Endothelial cell of umbilical vein (primary cell): Measurements from ENCODE around the gene ZNF75A.

Source experiments
- EZH2 ChIP-seq: IDR thresholded peaks from 2 replicates; pipeline ENCODE4 v1.6.1; 2012; ENCODE audit warnings: borderline replicate concordance, low read depth, mild to moderate bottlenecking, moderate library complexity, low read length, inconsistent platforms; ENCODE audit not compliant: severe bottlenecking
- FOS ChIP-seq: IDR thresholded peaks from 2 replicates; pipeline ENCODE4 v1.6.1; 2011; ENCODE audit warnings: mild to moderate bottlenecking, low read length, moderate library complexity, borderline replicate concordance; ENCODE audit not compliant: insufficient read depth
- GATA2 ChIP-seq: IDR thresholded peaks from 2 replicates; pipeline ENCODE4 v1.7.0; 2011; ENCODE audit warnings: low read depth, mild to moderate bottlenecking, moderate library complexity, mixed read lengths, low read length; ENCODE audit not compliant: insufficient read length, insufficient read depth
- POLR2A ChIP-seq: IDR thresholded peaks from 2 replicates; pipeline ENCODE4 v1.6.1; 2012; ENCODE audit warnings: low read depth, mild to moderate bottlenecking, control low read depth, low read length
- POLR2AphosphoS5 ChIP-seq: IDR thresholded peaks from 2 replicates; pipeline ENCODE4 v1.6.1; 2012; ENCODE audit warnings: low read depth, mild to moderate bottlenecking, control low read depth, low read length, moderate library complexity; ENCODE audit not compliant: insufficient read depth
- TF ChIP-seq, protein P1 (sequence below), 2 donors: IDR thresholded peaks; 1 replicate in 1 of 2; 2 replicates in 1 of 2; pipeline ENCODE4 v1.5.1; 2011; ENCODE audit warnings: low read length in 2 of 2, mild to moderate bottlenecking in 2 of 2, moderate library complexity in 2 of 2, control low read depth in 1 of 2, inconsistent platforms in 1 of 2, low read depth in 1 of 2; ENCODE audit not compliant: insufficient read depth in 1 of 2; ENCODE audit errors: extremely low read depth in 1 of 2
- TF ChIP-seq, protein P2 (sequence below): IDR thresholded peaks from 2 replicates; pipeline ENCODE4 v1.6.1; 2011; ENCODE audit not compliant: insufficient read depth, insufficient read length

DNA sequence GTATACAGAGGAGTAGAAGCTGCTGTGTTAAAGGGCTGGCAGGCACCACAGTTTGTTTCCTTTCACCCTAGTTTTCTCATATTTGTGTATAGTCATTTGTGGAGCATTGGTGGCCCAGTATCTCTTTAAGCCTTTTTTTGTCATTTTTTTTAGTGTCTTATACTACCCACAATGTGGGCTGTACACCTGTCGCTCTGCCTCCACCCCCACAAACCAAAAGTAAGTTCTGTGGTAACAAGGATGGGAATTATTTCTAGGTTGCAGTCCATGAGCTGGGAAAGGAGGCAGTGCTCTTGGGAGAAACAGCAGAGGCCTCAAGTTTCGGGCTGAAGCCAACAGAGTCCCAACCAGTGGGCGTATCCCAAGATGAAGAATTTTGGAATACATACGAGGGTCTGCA, 6.2 kb downstream of the ZNF75A start:
- TF ChIP-seq, protein P1, sequence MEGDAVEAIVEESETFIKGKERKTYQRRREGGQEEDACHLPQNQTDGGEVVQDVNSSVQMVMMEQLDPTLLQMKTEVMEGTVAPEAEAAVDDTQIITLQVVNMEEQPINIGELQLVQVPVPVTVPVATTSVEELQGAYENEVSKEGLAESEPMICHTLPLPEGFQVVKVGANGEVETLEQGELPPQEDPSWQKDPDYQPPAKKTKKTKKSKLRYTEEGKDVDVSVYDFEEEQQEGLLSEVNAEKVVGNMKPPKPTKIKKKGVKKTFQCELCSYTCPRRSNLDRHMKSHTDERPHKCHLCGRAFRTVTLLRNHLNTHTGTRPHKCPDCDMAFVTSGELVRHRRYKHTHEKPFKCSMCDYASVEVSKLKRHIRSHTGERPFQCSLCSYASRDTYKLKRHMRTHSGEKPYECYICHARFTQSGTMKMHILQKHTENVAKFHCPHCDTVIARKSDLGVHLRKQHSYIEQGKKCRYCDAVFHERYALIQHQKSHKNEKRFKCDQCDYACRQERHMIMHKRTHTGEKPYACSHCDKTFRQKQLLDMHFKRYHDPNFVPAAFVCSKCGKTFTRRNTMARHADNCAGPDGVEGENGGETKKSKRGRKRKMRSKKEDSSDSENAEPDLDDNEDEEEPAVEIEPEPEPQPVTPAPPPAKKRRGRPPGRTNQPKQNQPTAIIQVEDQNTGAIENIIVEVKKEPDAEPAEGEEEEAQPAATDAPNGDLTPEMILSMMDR (IDR thresholded peaks at IDR 0.05; ENCODE audit: extremely low read depth in 1 of 2, insufficient read depth in 1 of 2, low read depth in 1 of 2, low read length in 2 of 2), result no peak
- TF ChIP-seq POLR2A (no peak), POLR2AphosphoS5 (no peak), EZH2 (no peak), FOS (no peak), GATA2 (no peak)
- TF ChIP-seq, protein P2, sequence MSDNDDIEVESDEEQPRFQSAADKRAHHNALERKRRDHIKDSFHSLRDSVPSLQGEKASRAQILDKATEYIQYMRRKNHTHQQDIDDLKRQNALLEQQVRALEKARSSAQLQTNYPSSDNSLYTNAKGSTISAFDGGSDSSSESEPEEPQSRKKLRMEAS, result no peak
